ENCODE results near the gene EEA1. TPM values are rescaled to one million over a fixed set of nuclear protein-coding genes. Genes with fewer than 3 reads are reported as not detected.

The EEA1 gene
- total RNA-seq, 1 donor from 2014 or later: 9.2 TPM

GRCh38 chr12:92765871-92766270 is 163.2 kb downstream of the EEA1 start:
- Histone ChIP-seq H3K4me3 (ENCODE audit: low read depth, low read length) (no peak overlapping the region), H3K27me3 (ENCODE audit: control insufficient read depth, insufficient read depth, low read length) (no peaks in the 10 kb centered on the region), H3K36me3 (ENCODE audit: control insufficient read depth, insufficient read depth, low read length) (no peaks in the 10 kb centered on the region)
- no peak for DNase-seq (ENCODE audit: low read depth)
- TF ChIP-seq, protein P1, sequence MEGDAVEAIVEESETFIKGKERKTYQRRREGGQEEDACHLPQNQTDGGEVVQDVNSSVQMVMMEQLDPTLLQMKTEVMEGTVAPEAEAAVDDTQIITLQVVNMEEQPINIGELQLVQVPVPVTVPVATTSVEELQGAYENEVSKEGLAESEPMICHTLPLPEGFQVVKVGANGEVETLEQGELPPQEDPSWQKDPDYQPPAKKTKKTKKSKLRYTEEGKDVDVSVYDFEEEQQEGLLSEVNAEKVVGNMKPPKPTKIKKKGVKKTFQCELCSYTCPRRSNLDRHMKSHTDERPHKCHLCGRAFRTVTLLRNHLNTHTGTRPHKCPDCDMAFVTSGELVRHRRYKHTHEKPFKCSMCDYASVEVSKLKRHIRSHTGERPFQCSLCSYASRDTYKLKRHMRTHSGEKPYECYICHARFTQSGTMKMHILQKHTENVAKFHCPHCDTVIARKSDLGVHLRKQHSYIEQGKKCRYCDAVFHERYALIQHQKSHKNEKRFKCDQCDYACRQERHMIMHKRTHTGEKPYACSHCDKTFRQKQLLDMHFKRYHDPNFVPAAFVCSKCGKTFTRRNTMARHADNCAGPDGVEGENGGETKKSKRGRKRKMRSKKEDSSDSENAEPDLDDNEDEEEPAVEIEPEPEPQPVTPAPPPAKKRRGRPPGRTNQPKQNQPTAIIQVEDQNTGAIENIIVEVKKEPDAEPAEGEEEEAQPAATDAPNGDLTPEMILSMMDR (IDR thresholded peaks at IDR 0.05; ENCODE audit: insufficient read depth, low read length, poor library complexity, severe bottlenecking): no peak

DNA sequence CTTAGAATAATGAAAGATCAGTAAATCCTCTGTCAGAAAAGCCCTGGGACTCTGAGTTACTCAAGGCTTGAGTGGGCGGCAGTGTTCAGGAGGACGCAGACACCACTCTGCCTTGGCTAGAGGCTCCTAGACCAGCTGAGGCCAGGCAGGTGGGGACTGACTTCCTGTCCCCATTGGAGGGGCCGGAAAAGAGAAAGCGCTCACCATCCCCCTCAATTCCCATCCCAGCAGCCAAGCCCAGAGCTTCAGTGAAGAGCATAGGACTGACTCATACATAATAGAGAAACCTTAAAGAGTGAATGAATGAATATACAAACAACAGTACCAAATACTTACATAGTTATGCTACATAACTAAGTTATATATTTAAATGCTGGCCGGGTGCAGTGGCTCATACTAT is 164.3 kb downstream of the EEA1 start:
- no peaks in the 10 kb centered on the region for H3K27me3 ChIP-seq (ENCODE audit: control insufficient read depth, insufficient read depth, low read length)
- no peak overlapping the region for H3K4me3 ChIP-seq (ENCODE audit: low read depth, low read length)
- H3K36me3 ChIP-seq (ENCODE audit: control insufficient read depth, insufficient read depth, low read length): no peaks in the 10 kb centered on the region
- no peak for DNase-seq (ENCODE audit: low read depth)
- TF ChIP-seq, protein P1 (IDR thresholded peaks at IDR 0.05; ENCODE audit: insufficient read depth, low read length, poor library complexity, severe bottlenecking): no peak

- no peak for DNase-seq (ENCODE audit: low read depth)
- no peaks in the 10 kb centered on the region for H3K36me3 ChIP-seq (ENCODE audit: control insufficient read depth, insufficient read depth, low read length)
- no peaks in the 10 kb centered on the region for H3K27me3 ChIP-seq (ENCODE audit: control insufficient read depth, insufficient read depth, low read length)
- TF ChIP-seq, protein P1 (IDR thresholded peaks at IDR 0.05; ENCODE audit: insufficient read depth, low read length, poor library complexity, severe bottlenecking): no peak
- H3K4me3 ChIP-seq (ENCODE audit: low read depth, low read length): no peak overlapping the region
Observed at GRCh38 chr12:92762773-92763172, 166.3 kb downstream of the EEA1 start.

DNA sequence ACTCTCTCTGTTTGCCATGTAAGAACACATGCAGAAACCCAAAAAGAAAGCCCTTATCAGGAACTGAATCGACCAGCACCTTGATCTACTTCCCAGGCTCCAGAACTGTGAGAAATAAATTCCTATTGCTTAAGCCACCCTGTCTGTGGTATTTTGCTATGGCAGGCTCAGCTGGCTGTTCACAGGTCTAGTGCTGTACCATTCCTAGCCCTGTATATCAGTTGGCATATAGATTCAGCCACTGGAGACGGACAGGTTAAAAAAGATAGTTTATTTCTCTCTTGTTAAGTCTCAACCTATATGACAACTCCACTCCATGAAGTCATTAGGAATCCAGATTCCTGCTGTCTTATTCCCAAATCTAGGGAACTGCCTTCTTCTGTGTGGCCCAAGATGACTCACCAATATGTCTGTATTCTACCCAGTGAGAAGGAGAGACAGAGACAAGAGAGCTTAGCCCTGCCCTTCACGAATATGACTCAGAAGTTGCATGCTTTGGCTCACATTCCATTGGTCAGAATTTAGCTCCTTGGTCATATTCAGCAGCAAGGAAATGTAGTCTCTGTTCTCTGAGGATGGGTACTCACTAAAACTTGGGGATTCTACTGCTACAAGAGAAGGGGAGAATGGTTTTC is 169.3 kb downstream of the EEA1 start:
- DNase-seq (ENCODE audit: low read depth): peak; percentile 76
- TF ChIP-seq, protein P1 (IDR thresholded peaks at IDR 0.05; ENCODE audit: insufficient read depth, low read length, poor library complexity, severe bottlenecking): no peak
- Histone ChIP-seq H3K27me3 (ENCODE audit: control insufficient read depth, insufficient read depth, low read length) (peaks cover 2% of the 10 kb centered on the region), H3K36me3 (ENCODE audit: control insufficient read depth, insufficient read depth, low read length) (no peaks in the 10 kb centered on the region), H3K4me3 (ENCODE audit: low read depth, low read length) (no peak overlapping the region)

- TF ChIP-seq, protein P1 (IDR thresholded peaks at IDR 0.05; ENCODE audit: insufficient read depth, low read length, poor library complexity, severe bottlenecking): no peak
- no peak for DNase-seq (ENCODE audit: low read depth)
- Histone ChIP-seq H3K4me3 (ENCODE audit: low read depth, low read length) (no peak overlapping the region), H3K27me3 (ENCODE audit: control insufficient read depth, insufficient read depth, low read length) (peaks cover 2% of the 10 kb centered on the region), H3K36me3 (ENCODE audit: control insufficient read depth, insufficient read depth, low read length) (no peaks in the 10 kb centered on the region)
Observed at GRCh38 chr12:92757597-92758121, 171.4 kb downstream of the EEA1 start.
